Measurements from ENCODE around the gene ACAD10. TPM values are rescaled to one million over a fixed set of nuclear protein-coding genes. Genes with fewer than 3 reads are reported as not detected.

The ACAD10 gene
- total and polyA plus RNA-seq, 2 donors from 2014 or later: 33.7 to 47.0 TPM

DNA sequence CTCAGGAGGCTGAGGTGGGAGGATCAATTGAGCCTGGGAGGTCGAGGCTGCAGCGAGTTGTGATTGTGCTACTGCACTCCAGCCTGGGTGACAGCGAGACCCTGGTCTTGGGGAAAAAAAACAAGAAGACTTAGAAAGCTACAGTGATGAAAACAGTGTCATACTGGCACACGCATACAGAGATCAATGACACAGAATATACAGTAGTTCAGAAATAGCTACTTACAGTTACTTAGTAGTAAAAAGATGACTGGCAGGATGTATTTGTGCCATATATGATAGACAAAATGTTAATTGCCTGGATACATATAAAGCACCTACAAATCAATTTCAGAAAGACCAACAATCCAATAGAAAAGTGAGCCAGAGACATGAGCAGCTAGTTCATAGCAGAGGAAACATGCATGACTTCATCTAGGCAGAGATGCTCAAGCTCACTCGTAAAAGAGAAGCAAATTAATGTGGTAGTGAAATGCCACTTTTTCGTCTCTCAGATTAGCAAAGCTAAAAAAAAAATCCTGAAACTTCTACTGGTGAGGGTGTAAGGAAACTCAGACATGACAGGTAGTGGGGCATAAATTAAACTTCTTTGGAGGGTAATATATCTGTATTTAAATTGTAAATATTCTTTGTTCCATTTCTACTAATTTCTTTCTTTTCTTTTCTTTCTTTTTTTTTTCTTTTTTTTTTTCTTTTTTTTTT lies 78.4 kb downstream of the ACAD10 start:
- H3K9ac ChIP-seq (ENCODE audit: low read length in 3 of 3): no peak overlapping the region
- no peaks in the 10 kb centered on the region for H3K36me3 ChIP-seq (ENCODE audit: control insufficient read depth in 2 of 3, insufficient read depth in 3 of 3, low read length in 3 of 3)
- TF ChIP-seq, protein P1, sequence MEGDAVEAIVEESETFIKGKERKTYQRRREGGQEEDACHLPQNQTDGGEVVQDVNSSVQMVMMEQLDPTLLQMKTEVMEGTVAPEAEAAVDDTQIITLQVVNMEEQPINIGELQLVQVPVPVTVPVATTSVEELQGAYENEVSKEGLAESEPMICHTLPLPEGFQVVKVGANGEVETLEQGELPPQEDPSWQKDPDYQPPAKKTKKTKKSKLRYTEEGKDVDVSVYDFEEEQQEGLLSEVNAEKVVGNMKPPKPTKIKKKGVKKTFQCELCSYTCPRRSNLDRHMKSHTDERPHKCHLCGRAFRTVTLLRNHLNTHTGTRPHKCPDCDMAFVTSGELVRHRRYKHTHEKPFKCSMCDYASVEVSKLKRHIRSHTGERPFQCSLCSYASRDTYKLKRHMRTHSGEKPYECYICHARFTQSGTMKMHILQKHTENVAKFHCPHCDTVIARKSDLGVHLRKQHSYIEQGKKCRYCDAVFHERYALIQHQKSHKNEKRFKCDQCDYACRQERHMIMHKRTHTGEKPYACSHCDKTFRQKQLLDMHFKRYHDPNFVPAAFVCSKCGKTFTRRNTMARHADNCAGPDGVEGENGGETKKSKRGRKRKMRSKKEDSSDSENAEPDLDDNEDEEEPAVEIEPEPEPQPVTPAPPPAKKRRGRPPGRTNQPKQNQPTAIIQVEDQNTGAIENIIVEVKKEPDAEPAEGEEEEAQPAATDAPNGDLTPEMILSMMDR (IDR thresholded peaks at IDR 0.05; ENCODE audit: borderline replicate concordance, extremely low read depth, insufficient read depth): no peak
- no peak overlapping the region for H3K27ac ChIP-seq (ENCODE audit: low read depth in 2 of 2, low read length in 2 of 2)
- peaks cover 2 to 18% (median 15%) of the 10 kb centered on the region in 3 donors for H3K4me1 ChIP-seq (ENCODE audit: control insufficient read depth in 2 of 3, insufficient read depth in 2 of 3, low read depth in 1 of 3, low read length in 3 of 3)
- intact Hi-C loops (cut with DNase I): no loop called here
- FAIRE-seq (no peak), DNase-seq (no peak)
- no peaks in the 10 kb centered on the region for H3K27me3 ChIP-seq (ENCODE audit: control insufficient read depth, insufficient read depth, low read length)
- H3K9me3 ChIP-seq (ENCODE audit: control insufficient read depth in 2 of 3, insufficient read depth in 1 of 3, low read length in 3 of 3): no peaks in the 10 kb centered on the region
- H3K4me3 ChIP-seq (ENCODE audit: low read length in 3 of 3): no peak overlapping the region

- Histone ChIP-seq H3K4me1 (ENCODE audit: control insufficient read depth in 2 of 3, insufficient read depth in 2 of 3, low read depth in 1 of 3, low read length in 3 of 3) (peaks cover 2 to 18% (median 15%) of the 10 kb centered on the region in 3 donors), H3K9ac (ENCODE audit: low read length in 3 of 3) (peak within 1 kb of the TSS; percentile 37 to 81 (median 75)), H3K27me3 (ENCODE audit: control insufficient read depth, insufficient read depth, low read length) (no peaks in the 10 kb centered on the region), H3K36me3 (ENCODE audit: control insufficient read depth in 2 of 3, insufficient read depth in 3 of 3, low read length in 3 of 3) (peaks cover 0 to 4% (median 0%) of the 10 kb centered on the region in 3 donors), H3K4me3 (ENCODE audit: low read length in 3 of 3) (peak within 1 kb of the TSS; percentile 73 to 87 (median 80)), H3K27ac (ENCODE audit: low read depth in 2 of 2, low read length in 2 of 2) (peak within 1 kb of the TSS; percentile 88 to 90), H3K9me3 (ENCODE audit: control insufficient read depth in 2 of 3, insufficient read depth in 1 of 3, low read length in 3 of 3) (no peaks in the 10 kb centered on the region)
- TF ChIP-seq, protein P1 (IDR thresholded peaks at IDR 0.05; ENCODE audit: borderline replicate concordance, extremely low read depth, insufficient read depth): no peak
- no peak for FAIRE-seq
- DNase-seq: peak; percentile 85 to 94 (median 90)
- intact Hi-C loops (cut with DNase I): no loop called here
Measured at GRCh38 chr12:111766608-111767361, 80.9 kb downstream of the ACAD10 start, which contains the start of gene ALDH2. Gene ALDH2, plus strand, starts transcription at chr12:111766933. Its CDS starts 50 bp downstream, at chr12:111766983.

DNA sequence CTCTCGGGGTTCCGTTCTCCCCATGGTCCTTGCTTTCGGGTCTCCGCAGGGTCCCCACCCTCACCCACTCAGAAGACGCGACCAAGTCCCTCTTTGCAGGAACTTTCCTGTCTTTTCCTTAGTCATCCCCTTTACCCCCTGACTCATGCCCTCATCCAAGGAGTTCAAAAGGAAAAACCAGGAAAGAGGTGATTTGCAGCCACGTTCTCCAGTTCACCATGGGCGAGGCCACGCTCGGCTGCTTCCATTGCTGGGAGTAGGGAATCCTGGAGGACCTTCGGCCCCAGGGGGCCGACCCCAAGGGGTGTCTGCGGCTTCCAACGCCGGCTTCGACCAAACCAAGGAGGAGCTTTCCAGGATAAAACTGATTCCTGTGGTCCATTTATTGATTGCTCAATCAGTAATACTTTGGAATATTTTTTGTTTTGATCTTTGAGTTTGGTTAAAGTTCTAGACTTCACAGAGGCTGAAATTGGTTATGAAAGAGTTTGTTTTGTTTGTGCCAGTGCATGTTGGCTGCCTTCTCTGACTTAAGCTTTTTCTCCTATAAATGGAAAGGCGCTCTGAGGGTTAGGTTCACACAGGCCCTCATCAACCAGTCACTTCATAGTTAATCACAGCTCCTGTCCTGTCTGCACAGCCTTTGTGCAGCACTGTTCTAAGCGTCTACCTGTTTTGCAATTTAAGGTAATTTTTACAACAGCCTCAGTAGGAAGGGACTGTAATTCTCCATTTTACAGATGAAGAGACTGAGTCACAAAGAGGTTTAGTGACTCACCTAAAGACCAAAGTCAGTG lies 81.7 kb downstream of the ACAD10 start:
- no peak for FAIRE-seq
- Histone ChIP-seq H3K27me3 (ENCODE audit: control insufficient read depth, insufficient read depth, low read length) (no peaks in the 10 kb centered on the region), H3K27ac (ENCODE audit: low read depth in 2 of 2, low read length in 2 of 2) (peak overlapping the region; percentile 88 to 90), H3K9ac (ENCODE audit: low read length in 3 of 3) (peak overlapping the region; percentile 37 to 81 (median 75)), H3K4me1 (ENCODE audit: control insufficient read depth in 2 of 3, insufficient read depth in 2 of 3, low read depth in 1 of 3, low read length in 3 of 3) (peaks cover 2 to 18% (median 15%) of the 10 kb centered on the region in 3 donors), H3K9me3 (ENCODE audit: control insufficient read depth in 2 of 3, insufficient read depth in 1 of 3, low read length in 3 of 3) (no peaks in the 10 kb centered on the region), H3K4me3 (ENCODE audit: low read length in 3 of 3) (peak overlapping the region; percentile 73 to 87 (median 80)), H3K36me3 (ENCODE audit: control insufficient read depth in 2 of 3, insufficient read depth in 3 of 3, low read length in 3 of 3) (peaks cover 0 to 4% (median 0%) of the 10 kb centered on the region in 3 donors)
- intact Hi-C loops (cut with DNase I): no loop called here
- TF ChIP-seq, protein P1 (IDR thresholded peaks at IDR 0.05; ENCODE audit: borderline replicate concordance, extremely low read depth, insufficient read depth): no peak
- peak in 3 of 5 donors; percentile 31 to 58 (median 49) for DNase-seq
